ENCODE data around the gene USF3. TPM values are rescaled to one million over a fixed set of nuclear protein-coding genes. Genes with fewer than 3 reads are reported as not detected.

Gene USF3
- polyA plus RNA-seq, 3 donors = 1.6 to 4.5 (median 3.3) TPM

DNA sequence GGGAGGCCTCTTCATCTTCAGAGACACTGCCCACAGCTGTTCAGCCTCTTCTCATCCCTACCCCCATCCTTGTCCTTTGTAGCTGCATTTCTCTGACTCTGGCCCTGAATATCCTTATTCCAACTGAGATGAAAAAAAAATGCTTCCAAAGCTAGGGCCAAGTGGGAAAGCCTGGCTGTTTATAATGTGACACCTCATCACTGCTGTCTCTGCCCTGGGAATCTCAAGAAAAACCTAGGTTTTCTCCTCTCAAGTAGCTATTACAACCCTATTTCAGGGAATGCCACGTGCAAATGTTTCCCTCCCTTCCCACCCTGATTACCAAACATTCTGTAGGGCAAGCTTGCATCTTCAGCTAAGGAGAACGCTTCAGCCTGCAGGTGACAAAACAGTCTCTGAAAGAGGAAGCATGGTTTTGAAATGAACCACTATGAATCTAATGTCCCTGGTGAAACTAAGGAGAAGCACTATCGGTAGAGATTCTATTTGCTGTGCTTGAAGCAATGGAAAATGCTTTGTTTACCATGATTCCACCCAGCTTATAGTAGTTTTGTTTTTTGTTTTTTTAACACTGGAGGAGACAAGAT is 65.4 kb downstream of the USF3 start:
- H3K4me1 ChIP-seq (ENCODE audit: control insufficient read depth in 1 of 2, insufficient read depth in 2 of 2, low read length in 2 of 2) = peaks cover 18 to 23% of the 10 kb centered on the region in 2 donors
- H3K79me2 ChIP-seq (ENCODE audit: insufficient read depth, low read length) = no peaks in the 10 kb centered on the region
- no peak overlapping the region for H3K9ac ChIP-seq (ENCODE audit: insufficient read depth, low read length, poor library complexity, severe bottlenecking)
- H3K4me3 ChIP-seq (replicated peaks in 1 of 3; ENCODE audit: low read depth in 2 of 3, low read length in 3 of 3) = no peak overlapping the region
- intact Hi-C loops (cut with micrococcal nuclease) = no loop called here
- Mint-ChIP-seq H3K36me3 (peaks cover 0 to 2% of the 10 kb centered on the region in 2 donors), H3K9me3 (no peaks in the 10 kb centered on the region), H3K4me3 (no peak overlapping the region), H3K27ac (peak overlapping the region in 1 of 7 donors; percentile 21), H3K4me1 (peaks cover 28% of the 10 kb centered on the region), H3K27me3 (ENCODE audit: low read depth in 3 of 3) (peaks cover 0 to 4% (median 0%) of the 10 kb centered on the region in 3 donors)
- peak in 2 of 3 donors; percentile 7 to 32 for DNase-seq
- H3K4me2 ChIP-seq (replicated peaks; ENCODE audit: extremely low read depth, low read length, poor library complexity, severe bottlenecking) = no peak overlapping the region
- H3K9me3 ChIP-seq (replicated peaks in 1 of 2; ENCODE audit: control insufficient read depth in 1 of 2, insufficient read depth in 1 of 2, low read length in 2 of 2) = no peaks in the 10 kb centered on the region
- no peaks in the 10 kb centered on the region for H3K27me3 ChIP-seq (ENCODE audit: control insufficient read depth in 2 of 2, insufficient read depth in 2 of 2, low read length in 2 of 2)
- H3K36me3 ChIP-seq (replicated peaks in 1 of 2; ENCODE audit: control insufficient read depth in 1 of 2, insufficient read depth in 2 of 2, low read length in 2 of 2) = no peaks in the 10 kb centered on the region
- no peak for TF ChIP-seq CTCF (IDR thresholded peaks at IDR 0.05)
- H3K27ac ChIP-seq (ENCODE audit: low read depth in 1 of 2, low read length in 2 of 2) = no peak overlapping the region
- H4K20me1 ChIP-seq (ENCODE audit: insufficient read depth, low read length) = no peaks in the 10 kb centered on the region
- WGBS (ENCODE audit: insufficient coverage) = no CpG with 5 or more reads among the region's 3 CpGs
- no peak overlapping the region for H2AFZ ChIP-seq (ENCODE audit: insufficient read depth, low read depth, low read length, poor library complexity, severe bottlenecking)

DNA sequence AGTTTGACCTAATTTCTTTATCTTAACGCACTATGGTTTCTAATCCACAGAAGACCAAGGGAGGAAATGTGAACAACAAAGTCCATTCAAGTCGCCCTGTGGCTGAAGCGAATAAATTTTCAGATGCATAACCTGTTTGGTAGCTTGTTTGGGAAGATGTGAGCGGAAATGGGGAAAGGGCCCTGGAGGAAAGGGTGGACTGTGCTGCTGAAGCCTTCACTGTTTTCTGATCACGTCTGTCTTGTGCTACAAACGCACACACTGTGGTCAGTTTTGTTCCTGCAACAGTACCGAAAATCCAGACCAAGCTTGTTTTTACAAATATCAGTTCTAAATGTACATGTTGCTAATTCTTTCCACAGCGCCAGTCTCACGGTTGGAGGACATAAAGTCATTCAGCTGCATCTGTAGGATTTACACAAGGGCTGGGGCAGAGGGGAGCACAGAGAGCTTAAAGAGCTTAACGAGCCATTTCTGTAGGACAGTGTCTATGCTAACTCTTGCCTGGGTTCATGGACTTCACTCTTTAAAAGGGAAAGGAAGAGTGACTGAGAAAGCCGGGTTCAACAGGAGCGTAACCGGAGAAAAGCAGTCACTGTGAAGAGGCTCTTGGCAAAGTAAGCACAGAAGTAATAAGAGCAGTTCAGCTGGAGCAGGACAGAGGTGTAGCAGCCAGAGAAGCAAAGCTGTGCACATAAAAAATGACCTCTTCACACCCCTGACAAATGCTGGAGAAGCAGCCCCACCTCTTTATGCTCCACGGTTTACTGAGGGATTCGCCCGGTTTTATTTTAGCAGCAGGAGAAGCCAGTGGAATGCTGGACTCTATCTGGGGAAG is 66.6 kb downstream of the USF3 start:
- H3K9me3 Mint-ChIP-seq = no peaks in the 10 kb centered on the region
- 94% methylated on average over 13 of the region's 16 CpGs for WGBS (ENCODE audit: insufficient coverage)
- peaks cover 0 to 2% of the 10 kb centered on the region in 2 donors for H3K36me3 Mint-ChIP-seq
- Histone ChIP-seq H3K4me3 (replicated peaks in 1 of 3; ENCODE audit: low read depth in 2 of 3, low read length in 3 of 3) (no peak overlapping the region), H3K9ac (ENCODE audit: insufficient read depth, low read length, poor library complexity, severe bottlenecking) (no peak overlapping the region), H3K79me2 (ENCODE audit: insufficient read depth, low read length) (no peaks in the 10 kb centered on the region), H2AFZ (ENCODE audit: insufficient read depth, low read depth, low read length, poor library complexity, severe bottlenecking) (no peak overlapping the region), H3K4me1 (ENCODE audit: control insufficient read depth in 1 of 2, insufficient read depth in 2 of 2, low read length in 2 of 2) (peaks cover 23 to 34% of the 10 kb centered on the region in 2 donors), H3K36me3 (replicated peaks in 1 of 2; ENCODE audit: control insufficient read depth in 1 of 2, insufficient read depth in 2 of 2, low read length in 2 of 2) (no peaks in the 10 kb centered on the region), H3K27me3 (ENCODE audit: control insufficient read depth in 2 of 2, insufficient read depth in 2 of 2, low read length in 2 of 2) (no peaks in the 10 kb centered on the region), H4K20me1 (ENCODE audit: insufficient read depth, low read length) (no peaks in the 10 kb centered on the region), H3K9me3 (replicated peaks in 1 of 2; ENCODE audit: control insufficient read depth in 1 of 2, insufficient read depth in 1 of 2, low read length in 2 of 2) (no peaks in the 10 kb centered on the region), H3K4me2 (replicated peaks; ENCODE audit: extremely low read depth, low read length, poor library complexity, severe bottlenecking) (no peak overlapping the region), H3K27ac (ENCODE audit: low read depth in 1 of 2, low read length in 2 of 2) (no peak overlapping the region)
- TF ChIP-seq CTCF (IDR thresholded peaks at IDR 0.05) = no peak
- peaks cover 38% of the 10 kb centered on the region for H3K4me1 Mint-ChIP-seq
- no peak for DNase-seq
- peaks cover 0 to 4% (median 4%) of the 10 kb centered on the region in 3 donors for H3K27me3 Mint-ChIP-seq (ENCODE audit: low read depth in 3 of 3)
- H3K27ac Mint-ChIP-seq = peak overlapping the region in 1 of 7 donors; percentile 0
- no peak overlapping the region for H3K4me3 Mint-ChIP-seq
- intact Hi-C loops (cut with micrococcal nuclease) = loop anchor here (5.0 kb wide), 3 partner anchors 133 to 578 kb away; no protein-coding TSS in a partner anchor
